Mesenteric fat pad (tissue), 1 donor: ENCODE data around the gene RSBN1L. TPM values are rescaled to one million over a fixed set of nuclear protein-coding genes. Genes with fewer than 3 reads are reported as not detected.

Source experiments
- DNase-seq: peaks from one replicate; pipeline ENCODE4 v3.0.0-alpha.2; 2020; ENCODE audit warnings: low spot score
- total RNA-seq: library from RNA; stranded (reverse); fragmentation: NEBNext Ultra II Directional; extraction: Animal tissue kit (Norgen Biotek cat#: 25700); gene quantifications from one replicate; pipeline ENCODE4 v1.2.1, GENCODE V29; 2021
- donor health status: DM: yes; HTN: yes; CAD: no.

Gene RSBN1L
- total RNA-seq, 1 donor from 2014 or later = 8.9 TPM

- DNase-seq = no peak
These were observed 103.1 kb downstream of the RSBN1L start for GRCh38 chr7:77799078-77799964.

DNA sequence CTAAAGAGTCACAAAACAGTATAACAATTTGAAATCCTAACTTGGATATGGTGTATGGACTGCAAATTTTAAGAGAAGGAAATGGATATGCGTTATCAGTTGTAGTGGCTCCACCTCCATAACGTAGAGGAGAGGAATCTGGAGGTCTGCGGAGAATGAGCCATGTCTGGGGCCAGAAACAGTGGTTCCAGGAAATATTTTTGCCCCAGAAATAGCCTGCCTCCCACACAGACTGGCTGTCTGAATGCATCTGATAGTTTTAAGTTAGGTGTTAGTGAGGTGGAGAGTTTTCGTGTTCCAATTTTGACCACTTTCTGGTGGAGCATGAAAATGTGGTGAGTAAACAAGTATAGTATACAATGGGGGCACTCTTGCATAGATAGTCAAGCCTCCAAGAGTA, 103.9 kb downstream of the RSBN1L start:
- DNase-seq = no peak

DNA sequence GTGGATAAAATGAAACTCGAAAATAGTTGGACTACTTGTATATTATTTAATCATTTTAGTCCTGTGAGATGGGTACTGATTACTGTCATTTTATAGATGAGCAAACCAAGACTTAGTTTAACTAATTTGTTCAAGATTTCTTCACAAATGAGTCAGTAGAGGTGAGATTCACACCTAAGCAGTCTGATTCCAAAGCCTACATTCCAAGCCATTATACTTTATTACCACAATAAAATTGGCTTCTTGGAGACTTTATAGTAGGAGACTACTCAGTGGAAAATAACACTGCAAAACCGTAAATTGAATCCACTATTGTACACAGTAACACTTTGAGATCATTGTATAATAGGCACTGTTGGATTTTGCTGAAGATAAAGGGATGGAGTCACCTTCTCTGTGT, 104.5 kb downstream of the RSBN1L start:
- DNase-seq = no peak

GRCh38 chr7:77802557-77803405, 106.5 kb downstream of the RSBN1L start:
- no peak for DNase-seq

- no peak for DNase-seq
These were observed 110.2 kb downstream of the RSBN1L start for GRCh38 chr7:77806425-77806824.

DNA sequence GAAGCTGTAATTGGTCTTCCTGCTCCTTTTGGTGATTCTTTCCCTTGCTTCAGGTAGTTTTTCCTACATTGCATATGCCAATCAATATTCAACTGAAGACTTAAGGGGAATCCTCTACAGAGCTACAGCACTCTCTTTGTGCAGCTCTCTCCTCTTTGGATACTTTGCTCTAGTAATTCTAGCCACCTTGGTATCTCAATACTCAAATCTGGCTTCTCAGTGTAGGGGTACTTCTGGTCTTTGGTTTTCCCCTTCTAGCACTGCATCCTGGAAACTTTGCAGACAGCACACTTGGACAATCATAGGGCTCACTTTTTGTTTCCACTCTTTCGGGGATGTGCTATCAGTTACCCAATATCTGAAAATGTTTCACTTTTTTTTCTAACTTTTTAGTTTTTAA, 112.3 kb downstream of the RSBN1L start:
- DNase-seq = no peak

- no peak for DNase-seq
These were observed 115.4 kb downstream of the RSBN1L start for GRCh38 chr7:77811516-77812289.

GRCh38 chr7:77812290-77812685, 116.0 kb downstream of the RSBN1L start:
- DNase-seq = no peak

- no peak for DNase-seq
These were observed 116.9 kb downstream of the RSBN1L start for GRCh38 chr7:77813180-77813579.

DNA sequence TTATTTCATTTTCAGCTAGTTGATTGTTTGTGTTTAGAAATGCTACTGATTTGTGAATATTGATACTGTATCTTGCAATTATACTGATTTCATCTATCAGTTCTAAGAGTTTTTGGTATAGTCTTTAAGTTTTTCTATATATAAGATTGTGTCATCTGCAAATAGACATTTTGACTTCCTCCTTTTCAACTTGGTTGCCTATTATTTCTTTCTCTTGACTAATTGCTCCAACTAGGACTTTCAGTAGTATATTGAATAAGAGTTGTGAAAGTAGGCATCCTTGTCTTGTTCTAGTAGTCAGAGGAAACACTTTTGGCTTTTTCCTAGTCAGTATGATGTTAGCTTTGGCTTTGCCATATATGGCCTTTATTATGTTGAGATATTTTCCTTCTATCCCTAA, 122.8 kb downstream of the RSBN1L start:
- no peak for DNase-seq

- no peak for DNase-seq
These were observed 124.7 kb downstream of the RSBN1L start for GRCh38 chr7:77820967-77821366.

DNA sequence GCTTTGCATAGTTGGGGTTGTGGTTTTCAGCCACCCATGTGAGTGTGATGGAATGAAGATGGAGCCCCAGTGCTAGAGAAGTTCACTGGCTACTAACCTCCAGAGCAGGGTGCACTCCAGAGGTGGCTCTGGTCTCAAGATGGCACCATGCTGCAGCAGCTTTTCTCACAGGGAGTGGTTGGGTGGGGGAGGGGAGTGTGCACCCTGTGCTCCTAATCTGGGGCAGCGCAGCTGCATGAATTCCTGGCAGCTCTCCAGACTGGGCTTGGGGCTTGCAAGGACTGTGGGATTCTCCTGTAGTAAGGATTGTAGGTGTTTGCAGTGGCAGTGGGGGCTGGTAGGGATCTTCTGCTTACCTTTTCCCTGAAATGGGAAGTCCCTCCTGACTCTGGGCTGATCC, 126.0 kb downstream of the RSBN1L start:
- DNase-seq = no peak

GRCh38 chr7:77823787-77824186, 127.5 kb downstream of the RSBN1L start:
- no peak for DNase-seq

DNA sequence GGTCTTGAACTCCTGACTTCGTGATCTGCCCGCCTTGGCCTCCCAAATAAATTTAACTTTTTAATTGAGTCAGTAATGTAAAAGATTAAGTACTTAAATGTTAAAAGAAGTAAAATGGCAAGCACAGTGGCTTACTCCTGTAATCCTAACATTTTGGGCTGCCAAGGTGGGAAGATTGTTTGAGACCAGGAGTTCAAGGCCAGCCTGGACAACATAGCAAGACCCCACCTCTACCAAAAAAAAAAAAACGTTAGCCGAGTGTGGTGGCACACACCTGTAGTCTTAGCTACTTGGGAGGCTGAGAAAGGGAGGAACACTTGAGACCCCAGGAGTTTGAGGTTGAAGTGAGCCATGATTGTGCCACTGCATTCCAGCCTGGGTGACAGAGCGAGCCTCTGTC, 128.4 kb downstream of the RSBN1L start:
- DNase-seq = no peak

DNA sequence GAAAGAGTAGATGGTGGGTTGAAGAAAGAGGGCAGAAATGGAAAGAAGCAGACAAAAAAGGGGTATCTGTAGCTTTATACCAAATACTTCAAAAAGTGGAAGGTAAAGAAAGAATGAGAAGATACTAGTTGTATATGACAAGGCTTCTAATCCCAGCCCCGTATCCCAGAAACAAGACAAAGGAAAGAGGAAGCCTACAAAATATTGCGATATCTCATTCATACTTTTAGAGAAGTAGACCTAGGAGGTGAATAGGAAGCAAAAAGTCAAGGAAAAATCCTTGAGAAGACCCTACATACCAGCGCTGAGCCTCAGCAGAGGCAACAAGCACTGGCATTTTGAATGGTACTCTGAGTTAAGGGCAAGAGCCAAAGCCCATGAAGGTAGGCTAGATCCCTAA, 128.9 kb downstream of the RSBN1L start:
- DNase-seq = no peak

DNA sequence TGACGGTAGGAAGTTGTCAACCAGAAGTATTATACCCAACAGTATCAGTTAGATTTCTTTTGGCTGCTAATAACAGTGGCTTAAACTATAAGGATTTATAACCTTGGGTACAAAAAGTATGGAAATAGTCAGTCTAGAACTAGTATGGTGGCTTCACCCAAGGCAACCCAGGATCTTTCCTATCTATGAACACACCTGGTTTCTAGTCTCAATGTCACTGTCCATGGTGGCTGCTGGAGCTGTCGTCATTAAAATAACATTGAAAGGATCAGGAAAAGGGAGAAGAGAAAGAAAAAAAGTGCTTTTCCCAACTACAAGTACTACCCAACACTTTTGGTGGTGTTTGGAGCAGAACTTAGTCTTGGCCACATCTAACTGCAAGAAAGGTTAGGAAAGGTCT, 130.0 kb downstream of the RSBN1L start:
- no peak for DNase-seq

GRCh38 chr7:77827999-77828398, 131.7 kb downstream of the RSBN1L start:
- no peak for DNase-seq

DNA sequence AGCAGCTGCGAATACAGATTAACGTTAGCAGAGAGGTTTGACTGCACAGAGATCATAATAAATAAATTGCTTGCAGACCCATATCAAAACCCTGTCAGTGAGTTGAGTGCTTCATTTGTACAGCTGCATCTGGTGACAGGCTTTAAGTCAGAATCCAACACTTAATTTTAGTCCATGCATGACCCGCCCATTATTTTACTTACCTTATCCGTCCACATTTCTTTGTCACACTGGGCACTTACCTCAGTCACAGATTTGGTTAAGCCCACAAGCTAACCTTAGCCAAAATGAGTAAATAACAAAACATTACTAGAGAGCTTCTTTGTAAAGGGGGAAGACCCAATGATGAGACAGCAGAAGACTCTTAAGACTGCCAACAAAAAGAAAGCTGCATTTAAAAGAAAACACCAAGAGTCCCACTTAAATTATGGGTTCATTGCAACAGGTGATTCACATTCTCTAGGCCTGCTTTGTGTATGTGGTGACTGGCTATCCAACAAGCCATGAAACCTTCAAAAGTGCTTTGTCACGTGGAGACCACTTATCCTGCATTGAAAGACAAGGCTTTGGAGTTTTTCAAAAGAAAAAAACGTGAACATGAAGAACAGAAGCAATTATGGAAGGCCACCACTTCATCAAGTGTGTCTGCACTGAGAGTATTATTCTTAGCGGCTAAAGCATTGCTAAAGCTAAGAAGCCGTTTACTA, 134.5 kb downstream of the RSBN1L start:
- DNase-seq = no peak

- no peak for DNase-seq
These were observed 135.2 kb downstream of the RSBN1L start for GRCh38 chr7:77831481-77831880.

DNA sequence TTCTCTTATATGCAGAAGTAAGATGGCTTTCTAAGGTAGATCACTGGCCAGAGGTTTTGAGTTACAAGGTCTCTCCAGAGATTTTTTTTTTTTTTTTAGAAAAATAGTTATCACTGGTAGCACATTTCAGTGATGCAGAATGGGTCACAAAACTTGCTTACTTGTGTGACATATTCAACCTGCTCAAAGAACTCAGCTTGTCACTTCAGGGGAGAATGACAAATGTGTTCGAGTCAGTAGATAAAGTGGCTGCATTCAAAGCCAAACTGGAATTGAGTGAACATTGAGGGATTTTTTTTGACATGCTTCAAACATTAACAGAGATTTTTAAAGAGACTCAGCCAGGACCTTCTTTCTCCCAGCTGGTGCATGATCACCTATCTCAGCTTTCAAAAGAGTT, 135.7 kb downstream of the RSBN1L start:
- no peak for DNase-seq
